ENCODE data around the gene TBC1D8B. TPM values are rescaled to one million over a fixed set of nuclear protein-coding genes. Genes with fewer than 3 reads are reported as not detected.

Gene TBC1D8B
- total and polyA plus RNA-seq, 2 donors (not counting 1 experiment from before 2014, with no cell fraction given): 0.46 to 9.1 TPM

DNA sequence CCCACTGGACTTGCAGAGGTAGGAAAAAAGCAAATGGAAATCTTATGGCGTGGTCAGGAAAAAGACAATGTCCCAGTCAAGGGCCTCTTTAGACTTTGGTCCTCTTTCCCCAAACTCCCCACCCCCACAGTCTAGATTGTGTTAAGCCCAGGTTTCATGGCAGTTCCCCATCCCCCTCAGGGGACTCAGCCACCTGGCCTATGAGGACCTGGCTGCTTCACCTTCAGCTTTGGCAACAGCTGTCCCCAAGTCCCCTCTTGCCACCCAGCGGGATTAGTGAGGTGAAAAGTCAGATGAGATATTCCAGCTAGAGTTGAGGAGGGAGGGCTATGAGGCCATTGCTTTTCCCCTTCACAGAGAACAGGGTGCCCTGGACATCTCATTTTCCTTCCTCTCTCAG lies 100.2 kb downstream of the TBC1D8B start:
- Histone ChIP-seq H2AFZ (ENCODE audit: insufficient read depth, low read depth, low read length, poor library complexity, severe bottlenecking) (no peak overlapping the region), H3K36me3 (replicated peaks in 1 of 2; ENCODE audit: control extremely low read depth in 1 of 2, control insufficient read depth in 1 of 2, extremely low read depth in 1 of 2, insufficient read depth in 2 of 2, low read length in 1 of 2) (no peaks in the 10 kb centered on the region), H4K20me1 (ENCODE audit: control insufficient read depth, insufficient read depth, low read length, poor library complexity, severe bottlenecking) (no peaks in the 10 kb centered on the region), H3K4me3 (ENCODE audit: control extremely low read depth in 1 of 5, extremely low read depth in 1 of 5, insufficient read depth in 1 of 5, low read depth in 2 of 5, low read length in 4 of 5) (no peak overlapping the region), H3K79me2 (ENCODE audit: control insufficient read depth, insufficient read depth, low read length) (no peaks in the 10 kb centered on the region), H3K9me3 (ENCODE audit: control extremely low read depth in 1 of 3, control insufficient read depth in 2 of 3, insufficient read depth in 1 of 3, low read length in 2 of 3) (no peaks in the 10 kb centered on the region), H3K4me1 (ENCODE audit: control insufficient read depth in 2 of 2, insufficient read depth in 2 of 2, low read length in 2 of 2) (no peaks in the 10 kb centered on the region), H3K27me3 (replicated peaks in 1 of 4; ENCODE audit: control extremely low read depth in 1 of 4, control insufficient read depth in 3 of 4, insufficient read depth in 4 of 4, low read length in 3 of 4) (no peaks in the 10 kb centered on the region), H3K27ac (ENCODE audit: low read length in 2 of 2) (no peak overlapping the region), H3K9ac (ENCODE audit: low read length) (no peak overlapping the region), H3K4me2 (replicated peaks; ENCODE audit: low read depth, low read length, poor library complexity, severe bottlenecking) (no peak overlapping the region)
- H3K4me1 Mint-ChIP-seq: no peaks in the 10 kb centered on the region
- H3K27ac Mint-ChIP-seq: no peak overlapping the region
- ChIA-PET CTCF (interaction anchor here (1.1 kb wide), 1 partner anchor 8 kb away, joined by 4 read pairs; no protein-coding TSS in a partner anchor), POLR2A (no interaction called here)
- no peak overlapping the region for H3K4me3 Mint-ChIP-seq
- DNase-seq (no peak), ATAC-seq (ENCODE audit: low read depth) (no peak)
- WGBS (ENCODE audit: insufficient coverage): no CpG with 5 or more reads among the region's 2 CpGs
- no peak for TF ChIP-seq EZH2 (IDR thresholded peaks at IDR 0.05; ENCODE audit: borderline replicate concordance, insufficient read depth, low read depth, low read length, poor library complexity, severe bottlenecking)
- TF ChIP-seq, protein P1, sequence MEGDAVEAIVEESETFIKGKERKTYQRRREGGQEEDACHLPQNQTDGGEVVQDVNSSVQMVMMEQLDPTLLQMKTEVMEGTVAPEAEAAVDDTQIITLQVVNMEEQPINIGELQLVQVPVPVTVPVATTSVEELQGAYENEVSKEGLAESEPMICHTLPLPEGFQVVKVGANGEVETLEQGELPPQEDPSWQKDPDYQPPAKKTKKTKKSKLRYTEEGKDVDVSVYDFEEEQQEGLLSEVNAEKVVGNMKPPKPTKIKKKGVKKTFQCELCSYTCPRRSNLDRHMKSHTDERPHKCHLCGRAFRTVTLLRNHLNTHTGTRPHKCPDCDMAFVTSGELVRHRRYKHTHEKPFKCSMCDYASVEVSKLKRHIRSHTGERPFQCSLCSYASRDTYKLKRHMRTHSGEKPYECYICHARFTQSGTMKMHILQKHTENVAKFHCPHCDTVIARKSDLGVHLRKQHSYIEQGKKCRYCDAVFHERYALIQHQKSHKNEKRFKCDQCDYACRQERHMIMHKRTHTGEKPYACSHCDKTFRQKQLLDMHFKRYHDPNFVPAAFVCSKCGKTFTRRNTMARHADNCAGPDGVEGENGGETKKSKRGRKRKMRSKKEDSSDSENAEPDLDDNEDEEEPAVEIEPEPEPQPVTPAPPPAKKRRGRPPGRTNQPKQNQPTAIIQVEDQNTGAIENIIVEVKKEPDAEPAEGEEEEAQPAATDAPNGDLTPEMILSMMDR (IDR thresholded peaks at IDR 0.05): no peak
- intact Hi-C loops (cut with micrococcal nuclease): no loop called here
- no peaks in the 10 kb centered on the region for H3K27me3 Mint-ChIP-seq
- no peaks in the 10 kb centered on the region for H3K9me3 Mint-ChIP-seq (ENCODE audit: insufficient read depth)

DNA sequence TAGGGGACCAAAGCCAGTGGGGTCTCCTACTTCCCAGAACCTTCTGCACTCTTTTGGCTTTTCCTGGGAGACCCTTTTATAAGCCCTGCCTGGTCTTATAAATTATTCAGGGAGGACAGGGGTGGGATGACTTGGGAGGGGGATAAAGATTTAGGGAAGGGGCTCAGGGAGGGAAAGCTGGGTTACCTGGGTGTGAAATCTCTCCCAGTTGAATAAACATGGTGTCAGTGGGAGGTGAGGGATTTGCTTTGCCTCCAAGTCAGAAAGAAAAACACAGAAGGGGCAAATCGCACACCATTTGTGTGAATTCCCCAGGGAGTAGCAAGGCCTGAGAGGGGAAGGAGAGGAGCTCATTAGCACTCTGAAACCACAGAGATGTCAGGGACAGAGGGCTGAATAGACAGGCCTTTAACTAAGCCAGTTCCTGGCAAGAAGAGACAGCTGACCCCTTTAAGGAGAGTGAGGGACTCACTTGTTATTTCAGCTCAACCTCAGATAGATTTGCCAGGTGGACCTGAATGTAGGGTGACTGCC lies 100.9 kb downstream of the TBC1D8B start, which contains the start of gene RIPPLY1:
TSS of gene RIPPLY1 (minus strand) at position 51 of the 534 bp plus-strand sequence. CDS start 54 bp downstream, outside the sequence.
- no peaks in the 10 kb centered on the region for H3K4me1 Mint-ChIP-seq
- intact Hi-C loops (cut with micrococcal nuclease): no loop called here
- 43% methylated on average over 1 of the region's 1 CpG for WGBS (ENCODE audit: insufficient coverage)
- H3K27me3 Mint-ChIP-seq: no peaks in the 10 kb centered on the region
- DNase-seq (no peak), ATAC-seq (ENCODE audit: low read depth) (no peak)
- Histone ChIP-seq H3K27me3 (replicated peaks in 1 of 4; ENCODE audit: control extremely low read depth in 1 of 4, control insufficient read depth in 3 of 4, insufficient read depth in 4 of 4, low read length in 3 of 4) (no peaks in the 10 kb centered on the region), H3K9ac (ENCODE audit: low read length) (no peak within 1 kb of the TSS), H3K27ac (ENCODE audit: low read length in 2 of 2) (no peak within 1 kb of the TSS), H4K20me1 (ENCODE audit: control insufficient read depth, insufficient read depth, low read length, poor library complexity, severe bottlenecking) (no peaks in the 10 kb centered on the region), H3K4me1 (ENCODE audit: control insufficient read depth in 2 of 2, insufficient read depth in 2 of 2, low read length in 2 of 2) (no peaks in the 10 kb centered on the region), H3K79me2 (ENCODE audit: control insufficient read depth, insufficient read depth, low read length) (no peaks in the 10 kb centered on the region), H3K4me3 (ENCODE audit: control extremely low read depth in 1 of 5, extremely low read depth in 1 of 5, insufficient read depth in 1 of 5, low read depth in 2 of 5, low read length in 4 of 5) (no peak within 1 kb of the TSS), H3K9me3 (ENCODE audit: control extremely low read depth in 1 of 3, control insufficient read depth in 2 of 3, insufficient read depth in 1 of 3, low read length in 2 of 3) (no peaks in the 10 kb centered on the region), H3K36me3 (replicated peaks in 1 of 2; ENCODE audit: control extremely low read depth in 1 of 2, control insufficient read depth in 1 of 2, extremely low read depth in 1 of 2, insufficient read depth in 2 of 2, low read length in 1 of 2) (no peaks in the 10 kb centered on the region), H2AFZ (ENCODE audit: insufficient read depth, low read depth, low read length, poor library complexity, severe bottlenecking) (no peak within 1 kb of the TSS), H3K4me2 (replicated peaks; ENCODE audit: low read depth, low read length, poor library complexity, severe bottlenecking) (no peak within 1 kb of the TSS)
- TF ChIP-seq, protein P1 (IDR thresholded peaks at IDR 0.05): no peak
- no peak for TF ChIP-seq EZH2 (IDR thresholded peaks at IDR 0.05; ENCODE audit: borderline replicate concordance, insufficient read depth, low read depth, low read length, poor library complexity, severe bottlenecking)
- no peak within 1 kb of the TSS for H3K27ac Mint-ChIP-seq
- ChIA-PET CTCF (interaction anchor here (1.1 to 2.3 kb wide), 2 partner anchors 9 kb away, joined by 4 to 10 read pairs; no protein-coding TSS in a partner anchor), POLR2A (no interaction called here)
- H3K4me3 Mint-ChIP-seq: no peak within 1 kb of the TSS
- no peaks in the 10 kb centered on the region for H3K9me3 Mint-ChIP-seq (ENCODE audit: insufficient read depth)
